GM18517 (cell line): ENCODE data around the gene GOLGA8S.
"Not testable (repeated sequence)": the region's sequence is repeated elsewhere in the genome, so short reads cannot be mapped to it uniquely, and the experiment has no call there.

Experiments used
- ATAC-seq: cut with Tn5 transposase; IDR thresholded peaks from one replicate; pipeline ENCODE4 v1.9.1; 2021; ENCODE audit warnings: mild to moderate bottlenecking, moderate library complexity; ENCODE audit not compliant: unreplicated experiment

Gene GOLGA8S

GRCh38 chr15:23395832-23396231 lies 41.3 kb downstream of the GOLGA8S start:
- ATAC-seq = no peak

GRCh38 chr15:23397779-23398178 lies 43.2 kb downstream of the GOLGA8S start:
- no peak for ATAC-seq

- not testable (repeated sequence) for ATAC-seq
Measured at GRCh38 chr15:23398357-23398756, 43.8 kb downstream of the GOLGA8S start.

- not testable (repeated sequence) for ATAC-seq
Measured at GRCh38 chr15:23399207-23399606, 44.7 kb downstream of the GOLGA8S start.

- no peak for ATAC-seq
Measured at GRCh38 chr15:23401627-23402026, 47.1 kb downstream of the GOLGA8S start.

GRCh38 chr15:23402140-23402539 lies 47.6 kb downstream of the GOLGA8S start:
- ATAC-seq = no peak

GRCh38 chr15:23402544-23402943 lies 48.0 kb downstream of the GOLGA8S start:
- no peak for ATAC-seq

- ATAC-seq = no peak
Measured at GRCh38 chr15:23403550-23403949, 49.0 kb downstream of the GOLGA8S start.

GRCh38 chr15:23411841-23412240 lies 57.3 kb downstream of the GOLGA8S start:
- no peak for ATAC-seq

GRCh38 chr15:23412881-23413600 lies 58.5 kb downstream of the GOLGA8S start:
- not testable (repeated sequence) for ATAC-seq
